GM12892 (cell line): ENCODE measurements around the gene BICC1.
"Not testable (repeated sequence)": the region's sequence is repeated elsewhere in the genome, so short reads cannot be mapped to it uniquely, and the experiment has no call there.

Source experiments
- DNase-seq: peaks from one replicate; pipeline ENCODE4 v3.0.0; 2011; ENCODE audit not compliant: insufficient read length
- FAIRE-seq: peaks from 2 replicates; lab custom pipeline; 2011; peaks lifted over from hg19 to GRCh38; lab: Jason Lieb, UNC
- POLR2A ChIP-seq: IDR thresholded peaks from 2 replicates; pipeline ENCODE4 v1.6.1; 2011; ENCODE audit warnings: low read depth, low read length, control low read depth
- POLR2AphosphoS5 ChIP-seq: IDR thresholded peaks from 2 replicates; pipeline ENCODE4 v1.6.1; 2011; ENCODE audit warnings: low read depth, low read length, control low read depth
- TAF1 ChIP-seq: IDR thresholded peaks from 2 replicates; pipeline ENCODE4 v1.6.1; 2011; ENCODE audit warnings: low read depth, mild to moderate bottlenecking, control low read depth, low read length, borderline replicate concordance

BICC1 gene

DNA sequence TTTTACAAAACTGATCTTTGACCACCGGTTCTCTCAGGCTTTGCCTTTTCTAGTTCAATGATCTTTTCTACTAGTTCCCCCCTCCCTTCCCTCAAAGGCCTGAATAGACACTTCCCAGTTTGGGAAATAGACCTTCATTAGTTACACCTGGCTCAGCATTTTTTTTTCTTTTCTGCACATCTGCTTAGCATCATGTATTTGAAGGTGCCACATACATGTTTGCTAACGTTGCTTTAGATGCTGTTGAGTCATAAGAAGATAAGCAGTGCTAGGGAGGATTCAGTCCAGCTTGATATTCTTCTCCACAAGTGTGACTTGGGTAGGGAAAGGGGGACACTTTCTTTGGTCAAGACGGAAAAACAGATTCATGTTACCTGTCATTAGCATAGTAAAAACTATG is 78.3 kb downstream of the BICC1 start:
- DNase-seq (no peak), FAIRE-seq (no peak)
- no peak for TF ChIP-seq TAF1
- no peak for TF ChIP-seq POLR2A

DNA sequence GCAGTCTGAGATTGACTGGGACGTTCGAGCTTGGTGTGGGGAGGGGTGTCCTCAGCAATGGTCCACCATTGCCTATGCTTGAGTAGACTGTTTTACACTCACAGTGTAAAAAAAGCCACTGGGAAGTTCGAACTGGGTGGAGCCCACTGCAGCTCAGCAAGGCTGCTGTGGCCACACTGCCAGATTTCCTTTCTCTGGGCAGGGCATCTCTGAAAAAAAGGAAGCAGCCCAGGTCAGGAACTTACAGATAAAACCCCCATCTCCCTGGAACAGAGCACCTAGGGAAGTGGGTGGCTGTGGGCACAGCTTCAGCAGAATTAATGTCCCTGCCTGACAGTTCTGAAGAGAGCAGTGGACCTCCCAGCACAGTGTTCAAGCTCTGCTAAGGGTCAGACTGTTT is 80.3 kb downstream of the BICC1 start:
- FAIRE-seq (no peak), DNase-seq (no peak)
- no peak for TF ChIP-seq POLR2A
- TF ChIP-seq TAF1 = no peak
- TF ChIP-seq POLR2AphosphoS5 = no peak

DNA sequence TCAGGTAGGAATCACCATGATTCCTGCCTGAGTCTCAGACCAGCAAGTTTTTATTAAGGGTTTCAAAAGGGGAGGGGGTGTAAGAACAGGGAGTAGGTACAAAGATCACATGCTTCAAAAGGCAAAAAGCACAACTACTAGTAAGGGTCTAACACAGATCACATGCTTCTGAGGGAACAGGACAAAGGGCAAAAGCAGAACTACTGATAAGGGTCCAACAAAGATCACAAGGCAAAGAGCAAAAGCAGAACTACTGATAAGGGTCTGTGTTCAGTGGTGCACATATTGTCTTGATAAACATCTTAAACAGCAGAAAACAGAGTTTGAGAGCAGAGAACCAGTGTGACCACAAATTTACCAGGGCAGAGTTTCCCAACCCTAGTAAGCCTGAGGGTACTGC is 84.5 kb downstream of the BICC1 start:
- FAIRE-seq = not testable (repeated sequence)

DNA sequence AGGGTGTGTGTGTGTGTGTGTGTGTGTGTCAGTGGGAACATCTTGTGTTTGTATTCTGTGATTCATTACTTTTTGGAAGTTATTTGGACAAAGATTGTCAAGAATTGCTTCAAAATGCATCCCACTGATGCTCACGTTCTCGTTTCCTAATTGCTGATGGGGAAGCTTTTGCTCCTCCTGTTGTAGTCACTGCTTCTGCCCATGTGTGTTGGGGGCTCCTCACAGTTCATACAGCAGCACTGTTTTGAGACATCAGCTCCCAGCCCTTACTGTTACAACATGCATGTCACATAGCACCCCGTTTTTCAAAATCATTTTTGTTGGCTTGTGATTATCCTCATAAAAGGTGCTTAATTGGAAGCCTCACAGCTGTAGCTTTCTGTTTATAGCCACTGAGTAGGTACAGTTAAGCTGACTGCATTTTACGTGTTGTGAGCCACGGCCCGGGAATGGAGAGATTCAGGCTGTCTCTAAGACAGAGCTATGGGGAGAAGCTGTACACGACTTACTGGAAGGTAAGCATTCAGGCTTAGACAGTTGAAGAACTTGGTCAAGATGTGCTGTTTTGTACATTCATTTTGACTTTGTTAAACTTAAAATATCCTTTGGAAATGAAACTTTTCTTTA is 87.4 kb downstream of the BICC1 start:
- FAIRE-seq (no peak), DNase-seq (no peak)
- no peak for TF ChIP-seq POLR2A
- TF ChIP-seq POLR2AphosphoS5 = no peak
- no peak for TF ChIP-seq TAF1

More for the DNA sequence above, 84.5 kb downstream of the BICC1 start:
- not testable (repeated sequence) for DNase-seq

DNA sequence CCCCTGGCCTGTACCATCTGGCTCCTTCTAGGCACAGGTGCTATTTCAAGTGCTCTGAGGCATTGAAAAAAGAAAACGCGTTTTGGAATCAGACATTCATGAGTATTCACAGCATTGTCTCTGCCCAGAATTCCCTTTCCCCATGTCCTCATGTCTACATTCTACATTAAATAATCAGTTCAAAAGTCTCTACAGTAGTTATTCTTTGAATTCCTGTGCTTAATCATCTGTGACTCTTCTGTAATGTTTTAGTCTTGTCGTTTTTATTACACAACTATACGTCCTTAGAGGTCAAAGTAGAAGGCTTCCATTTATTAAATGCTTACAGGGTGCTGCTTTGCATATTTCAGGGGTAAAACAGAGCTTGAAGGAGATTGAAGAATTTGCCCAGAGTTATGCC is 95.7 kb downstream of the BICC1 start:
- DNase-seq (no peak), FAIRE-seq (no peak)
- TF ChIP-seq TAF1 (no peak), POLR2AphosphoS5 (no peak), POLR2A (no peak)

DNA sequence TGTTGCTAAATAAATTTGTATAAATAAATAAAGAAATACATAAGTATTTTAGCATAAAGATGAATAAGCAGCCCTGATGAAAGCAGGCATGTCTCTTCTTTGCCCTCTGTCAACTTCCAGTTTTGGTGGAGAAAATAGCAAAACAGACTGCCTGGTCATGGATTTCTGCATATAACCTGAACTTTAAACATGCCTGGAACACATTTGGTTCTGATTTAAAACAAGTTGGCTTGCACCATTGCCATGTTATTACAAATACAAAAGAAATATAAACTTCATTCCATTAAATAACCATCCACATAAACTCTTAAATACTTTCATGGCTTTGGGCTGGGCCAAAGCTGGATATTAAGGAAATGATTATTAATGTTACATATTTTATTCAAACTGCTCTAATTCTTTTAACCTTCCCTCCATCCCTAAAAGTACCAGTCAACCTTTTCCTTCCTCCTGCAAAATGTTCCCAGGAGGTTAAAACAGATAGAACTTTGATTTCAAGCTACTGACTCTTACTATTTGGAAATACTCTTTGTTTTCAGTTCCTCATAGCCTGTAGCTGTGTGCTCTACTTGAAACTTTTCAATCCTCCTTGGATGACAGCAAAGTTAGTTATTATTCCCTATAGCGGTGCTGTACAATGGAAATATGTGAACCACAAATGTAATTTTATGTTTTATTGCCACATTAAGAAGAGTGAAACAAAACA is 96.3 kb downstream of the BICC1 start:
- no peak for FAIRE-seq
- TF ChIP-seq POLR2A (no peak), TAF1 (no peak), POLR2AphosphoS5 (no peak)
- DNase-seq = no peak

DNA sequence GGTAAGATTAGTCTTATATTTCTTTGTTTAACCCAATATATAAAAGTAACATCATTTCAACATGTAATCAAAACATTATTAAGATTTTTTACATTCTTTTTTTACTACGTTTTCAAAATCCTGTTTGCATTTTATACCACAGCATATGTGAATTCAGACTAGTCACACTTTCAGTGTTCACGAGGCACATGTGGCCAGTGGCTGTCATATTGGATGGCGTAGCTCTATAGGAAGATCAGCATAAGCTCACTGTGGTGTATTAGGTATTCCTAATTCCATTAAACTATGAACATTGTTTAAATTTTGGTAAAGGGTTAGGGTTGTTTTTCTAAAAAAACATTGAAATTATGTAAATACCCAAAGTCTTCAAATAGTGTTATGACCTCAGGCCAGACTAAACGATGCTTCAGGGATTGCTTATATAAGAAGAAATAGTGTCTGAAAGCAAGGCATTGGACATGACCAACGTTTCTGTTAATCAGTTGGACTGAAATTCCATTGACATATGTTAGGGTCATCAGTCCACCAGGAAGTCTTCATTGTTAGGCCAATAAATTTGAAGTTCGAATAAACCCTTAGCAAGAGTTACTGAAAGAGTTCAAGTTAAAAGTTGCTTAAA is 97.0 kb downstream of the BICC1 start:
- TF ChIP-seq POLR2AphosphoS5 = no peak
- no peak for TF ChIP-seq TAF1
- TF ChIP-seq POLR2A = no peak
- FAIRE-seq (no peak), DNase-seq (no peak)

DNA sequence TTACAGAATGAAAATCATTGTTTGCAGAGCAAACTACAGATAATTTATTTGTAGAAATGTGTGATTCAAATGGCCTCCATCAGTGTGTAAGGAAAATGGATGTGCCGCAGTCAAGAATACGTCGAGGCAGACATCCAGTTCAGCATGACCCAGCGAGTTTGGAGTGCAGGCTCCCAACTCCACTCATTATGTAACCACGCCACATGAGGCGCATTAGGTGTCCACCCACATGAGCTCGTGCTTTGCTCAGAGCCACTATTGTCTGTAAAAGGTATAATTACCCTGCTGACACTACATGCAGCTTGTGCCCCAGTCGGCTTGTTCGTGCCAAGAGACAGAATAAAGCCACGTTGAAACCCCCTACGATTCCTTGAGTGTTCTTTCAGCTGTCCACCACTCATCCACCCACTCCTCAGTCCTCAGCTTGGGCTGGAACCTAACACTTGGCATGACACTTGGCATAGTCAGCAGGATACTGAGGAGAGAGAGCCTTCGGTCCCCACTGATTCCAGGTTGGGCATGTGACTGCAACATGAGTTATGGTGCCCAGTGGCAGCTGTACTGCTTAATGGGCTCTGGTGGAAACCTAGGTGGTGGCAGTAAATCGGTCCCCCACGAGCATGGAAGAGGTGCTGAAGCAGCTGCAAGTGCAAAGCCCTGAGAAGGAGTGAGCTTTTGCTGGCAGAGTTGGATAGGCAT is 102.7 kb downstream of the BICC1 start:
- TF ChIP-seq POLR2AphosphoS5 (no peak), TAF1 (no peak)
- DNase-seq (no peak), FAIRE-seq (no peak)

DNA sequence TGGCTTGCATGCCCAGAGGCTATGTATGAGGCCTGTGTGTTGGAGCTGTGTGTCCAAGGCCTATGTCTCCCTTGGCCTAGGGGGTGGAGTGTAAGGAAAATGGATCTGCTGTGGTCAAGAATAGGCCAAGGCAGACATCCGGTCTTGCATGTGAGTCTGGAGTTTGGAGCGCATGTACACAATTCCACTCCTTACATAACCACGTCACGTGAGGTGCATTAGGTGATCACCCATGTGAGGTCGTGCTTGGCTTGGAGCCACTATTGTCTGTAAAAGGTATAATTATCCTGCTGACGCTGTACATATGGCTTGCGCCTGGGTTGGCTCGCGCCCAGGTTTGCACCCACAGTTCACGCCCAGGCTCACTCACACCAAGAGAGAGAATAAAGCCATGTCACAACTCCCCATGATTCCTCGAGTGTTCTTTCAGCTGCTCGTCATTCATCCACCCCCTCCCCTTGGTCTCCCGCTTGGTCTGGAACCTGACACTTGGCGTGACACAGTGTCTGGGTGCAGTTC is 105.5 kb downstream of the BICC1 start:
- no peak for DNase-seq
- no peak for FAIRE-seq
- TF ChIP-seq POLR2AphosphoS5 (no peak), POLR2A (no peak), TAF1 (no peak)

DNA sequence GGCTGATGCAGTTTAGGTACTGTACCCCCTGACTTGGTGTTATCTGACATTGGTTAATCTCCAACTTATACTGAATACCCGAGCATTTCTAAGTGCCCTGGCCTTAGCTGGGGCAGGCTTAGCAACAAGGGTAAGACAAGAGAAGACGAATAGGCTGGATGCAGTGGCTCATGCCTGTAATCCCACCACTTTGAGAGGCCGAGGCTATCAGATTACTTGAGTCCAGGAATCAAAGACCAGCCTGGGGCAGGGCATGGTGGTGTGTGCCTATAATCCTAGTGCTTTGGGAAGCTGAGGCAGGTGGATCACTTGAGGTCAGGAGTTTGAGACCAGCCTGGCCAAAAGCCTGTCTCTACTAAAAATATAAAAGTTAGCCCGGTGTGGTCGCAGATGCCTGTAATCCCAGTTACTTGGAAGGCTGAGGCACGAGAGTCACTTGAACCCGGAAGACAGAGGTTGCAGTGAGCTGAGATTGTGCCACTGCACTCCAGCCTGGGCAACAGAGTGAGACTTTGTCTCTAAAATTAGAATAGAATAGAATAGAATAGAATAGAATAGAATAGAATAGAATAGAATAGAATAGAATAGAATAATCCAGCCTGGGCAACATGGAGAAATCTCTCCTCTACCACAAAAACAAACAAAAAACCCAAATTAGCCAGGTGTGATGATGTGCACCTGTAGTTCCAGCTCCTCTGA is 108.9 kb downstream of the BICC1 start:
- TF ChIP-seq TAF1 = no peak
- no peak for TF ChIP-seq POLR2A
- no peak for TF ChIP-seq POLR2AphosphoS5
- FAIRE-seq = no peak
- no peak for DNase-seq

DNA sequence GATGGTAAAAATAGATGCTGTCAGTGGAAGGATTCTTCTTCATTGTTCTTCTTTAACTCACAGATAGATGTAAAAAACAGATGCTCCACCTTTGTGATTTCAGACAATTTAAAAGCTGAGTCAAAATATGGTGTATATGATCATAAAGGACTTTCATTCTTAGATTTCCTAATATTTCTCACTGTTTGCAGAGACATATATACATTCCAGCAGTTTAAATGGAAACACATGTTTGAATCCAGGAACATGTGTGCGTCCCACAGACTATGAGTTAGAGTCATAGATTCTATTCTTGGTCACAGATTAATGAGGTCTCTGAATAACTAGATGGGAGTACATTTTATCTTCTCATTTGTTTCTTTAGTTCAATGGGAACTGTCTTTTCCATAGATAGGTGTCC is 109.6 kb downstream of the BICC1 start:
- no peak for TF ChIP-seq POLR2AphosphoS5
- no peak for TF ChIP-seq POLR2A
- no peak for TF ChIP-seq TAF1
- FAIRE-seq (no peak), DNase-seq (no peak)
